ENCODE results near the gene CRB1.

CRB1 gene

DNA sequence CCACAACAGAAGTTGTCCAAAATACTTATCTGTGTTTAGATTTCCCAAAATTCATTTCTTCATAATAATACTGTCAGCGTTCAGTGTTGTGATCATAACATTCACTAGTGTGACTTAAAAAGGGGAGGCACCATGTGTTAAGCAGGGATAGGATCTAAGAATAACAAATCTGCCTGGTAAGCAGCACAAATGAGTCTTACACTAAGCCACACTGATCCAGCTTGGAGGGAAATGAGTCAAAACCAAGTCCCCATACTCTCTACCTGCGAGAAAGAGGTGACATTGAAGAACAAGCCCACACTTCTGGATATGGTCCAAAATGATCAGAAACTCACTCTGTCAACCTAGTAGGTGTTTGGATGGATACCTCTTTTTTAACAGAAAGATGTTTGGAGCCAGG is 145.5 kb downstream of the CRB1 start:
- H3K9me3 ChIP-seq (ENCODE audit: control insufficient read depth in 2 of 2, low read length in 2 of 2), result no peaks in the 10 kb centered on the region
- no peaks in the 10 kb centered on the region for H3K27me3 ChIP-seq (ENCODE audit: control insufficient read depth in 2 of 2, insufficient read depth in 2 of 2, low read length in 2 of 2)
- H3K9ac ChIP-seq (ENCODE audit: low read depth in 1 of 2, low read length in 2 of 2), result no peak overlapping the region
- H3K36me3 ChIP-seq (ENCODE audit: control insufficient read depth in 2 of 2, insufficient read depth in 2 of 2, low read length in 2 of 2), result no peaks in the 10 kb centered on the region
- no peaks in the 10 kb centered on the region for H3K4me1 ChIP-seq (ENCODE audit: control insufficient read depth in 2 of 2, insufficient read depth in 2 of 2, low read length in 2 of 2)
- H3K4me3 ChIP-seq (ENCODE audit: low read length in 2 of 2), result no peak overlapping the region
- H3K27ac ChIP-seq (ENCODE audit: low read depth in 2 of 2, low read length in 2 of 2), result no peak overlapping the region

DNA sequence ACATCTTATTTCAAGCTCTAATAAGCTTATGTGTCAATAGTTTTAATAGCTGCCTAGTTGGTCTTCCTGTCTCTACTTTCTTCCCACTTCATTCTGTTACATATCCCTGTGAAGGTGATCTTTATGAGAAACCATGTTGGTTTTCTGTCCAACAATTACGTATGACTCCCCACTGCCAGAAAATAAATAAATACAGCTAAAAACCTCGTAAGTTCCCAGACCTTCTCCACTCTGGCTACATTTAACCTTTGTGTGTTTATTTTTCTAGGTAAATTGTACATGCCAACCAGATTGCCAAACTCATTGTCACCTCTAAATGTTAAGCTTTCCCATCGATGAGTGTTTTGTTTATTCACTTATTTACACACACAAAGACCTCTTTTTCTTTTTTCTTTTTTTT is 147.2 kb downstream of the CRB1 start:
- Histone ChIP-seq H3K27ac (ENCODE audit: low read depth in 2 of 2, low read length in 2 of 2) (no peak overlapping the region), H3K36me3 (ENCODE audit: control insufficient read depth in 2 of 2, insufficient read depth in 2 of 2, low read length in 2 of 2) (no peaks in the 10 kb centered on the region), H3K4me1 (ENCODE audit: control insufficient read depth in 2 of 2, insufficient read depth in 2 of 2, low read length in 2 of 2) (no peaks in the 10 kb centered on the region), H3K9ac (ENCODE audit: low read depth in 1 of 2, low read length in 2 of 2) (no peak overlapping the region), H3K9me3 (ENCODE audit: control insufficient read depth in 2 of 2, low read length in 2 of 2) (no peaks in the 10 kb centered on the region), H3K27me3 (ENCODE audit: control insufficient read depth in 2 of 2, insufficient read depth in 2 of 2, low read length in 2 of 2) (no peaks in the 10 kb centered on the region), H3K4me3 (ENCODE audit: low read length in 2 of 2) (no peak overlapping the region)

DNA sequence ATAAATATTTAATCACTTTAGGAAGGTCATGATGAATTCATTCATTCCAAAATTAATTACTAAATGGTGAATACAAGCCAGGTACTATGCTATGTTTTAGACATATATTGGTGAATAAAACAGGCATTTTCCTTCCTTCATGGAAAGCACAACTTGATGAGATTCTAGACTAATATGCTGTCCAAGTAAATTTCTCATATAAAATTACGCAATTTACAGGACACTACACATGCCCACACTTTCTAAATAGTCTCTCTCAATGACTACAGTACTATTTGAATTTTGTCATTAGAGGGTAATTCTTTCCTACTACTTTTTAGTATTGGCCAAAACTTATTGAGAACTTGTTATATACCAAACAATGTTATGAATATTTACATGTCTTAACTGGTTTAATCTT is 150.6 kb downstream of the CRB1 start:
- Histone ChIP-seq H3K27ac (ENCODE audit: low read depth in 2 of 2, low read length in 2 of 2) (no peak overlapping the region), H3K9me3 (ENCODE audit: control insufficient read depth in 2 of 2, low read length in 2 of 2) (no peaks in the 10 kb centered on the region), H3K36me3 (ENCODE audit: control insufficient read depth in 2 of 2, insufficient read depth in 2 of 2, low read length in 2 of 2) (no peaks in the 10 kb centered on the region), H3K27me3 (ENCODE audit: control insufficient read depth in 2 of 2, insufficient read depth in 2 of 2, low read length in 2 of 2) (no peaks in the 10 kb centered on the region), H3K4me3 (ENCODE audit: low read length in 2 of 2) (no peak overlapping the region), H3K9ac (ENCODE audit: low read depth in 1 of 2, low read length in 2 of 2) (no peak overlapping the region), H3K4me1 (ENCODE audit: control insufficient read depth in 2 of 2, insufficient read depth in 2 of 2, low read length in 2 of 2) (no peaks in the 10 kb centered on the region)

DNA sequence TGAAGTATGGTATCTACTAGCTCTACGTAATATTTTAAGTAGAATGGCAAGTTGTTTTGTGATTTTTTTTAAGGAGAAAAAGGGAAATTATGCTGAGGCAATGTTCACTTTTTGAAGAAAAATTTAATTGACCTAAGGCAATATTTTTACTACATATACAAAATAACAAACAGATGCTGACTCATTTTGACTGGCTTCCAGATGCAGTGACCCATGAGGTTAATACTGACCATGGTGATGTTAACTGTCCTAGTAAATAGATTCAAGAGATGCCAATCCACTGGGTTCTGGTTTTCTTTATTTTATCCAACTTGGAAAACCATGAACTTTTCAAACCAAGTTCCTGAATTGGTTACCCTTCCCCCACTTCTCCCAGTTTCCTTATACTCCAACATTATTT is 154.9 kb downstream of the CRB1 start:
- no peak overlapping the region for H3K4me3 ChIP-seq (ENCODE audit: low read length in 2 of 2)
- H3K4me1 ChIP-seq (ENCODE audit: control insufficient read depth in 2 of 2, insufficient read depth in 2 of 2, low read length in 2 of 2), result no peaks in the 10 kb centered on the region
- no peaks in the 10 kb centered on the region for H3K36me3 ChIP-seq (ENCODE audit: control insufficient read depth in 2 of 2, insufficient read depth in 2 of 2, low read length in 2 of 2)
- no peaks in the 10 kb centered on the region for H3K27me3 ChIP-seq (ENCODE audit: control insufficient read depth in 2 of 2, insufficient read depth in 2 of 2, low read length in 2 of 2)
- H3K27ac ChIP-seq (ENCODE audit: low read depth in 2 of 2, low read length in 2 of 2), result no peak overlapping the region
- H3K9ac ChIP-seq (ENCODE audit: low read depth in 1 of 2, low read length in 2 of 2), result no peak overlapping the region
- H3K9me3 ChIP-seq (ENCODE audit: control insufficient read depth in 2 of 2, low read length in 2 of 2), result no peaks in the 10 kb centered on the region

DNA sequence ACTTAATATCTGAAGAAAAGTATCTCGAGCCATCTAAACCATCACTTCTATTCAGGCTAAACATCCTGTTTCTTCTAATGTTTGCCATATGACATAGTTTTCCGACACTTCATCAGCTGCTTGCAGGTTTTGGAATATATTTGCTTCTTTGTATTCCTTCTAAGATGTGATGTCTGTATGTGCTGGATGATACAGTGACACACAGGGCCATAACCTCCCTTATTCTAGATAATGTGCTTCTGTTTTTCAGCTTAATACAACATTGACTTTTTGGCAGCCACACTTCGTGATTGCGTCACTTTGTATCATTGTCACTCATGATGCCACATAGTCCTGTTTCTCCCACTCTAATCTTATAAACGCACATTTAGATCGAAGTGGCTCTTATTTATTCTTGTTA is 156.3 kb downstream of the CRB1 start:
- no peaks in the 10 kb centered on the region for H3K9me3 ChIP-seq (ENCODE audit: control insufficient read depth in 2 of 2, low read length in 2 of 2)
- H3K9ac ChIP-seq (ENCODE audit: low read depth in 1 of 2, low read length in 2 of 2), result no peak overlapping the region
- H3K36me3 ChIP-seq (ENCODE audit: control insufficient read depth in 2 of 2, insufficient read depth in 2 of 2, low read length in 2 of 2), result no peaks in the 10 kb centered on the region
- H3K27me3 ChIP-seq (ENCODE audit: control insufficient read depth in 2 of 2, insufficient read depth in 2 of 2, low read length in 2 of 2), result no peaks in the 10 kb centered on the region
- no peak overlapping the region for H3K27ac ChIP-seq (ENCODE audit: low read depth in 2 of 2, low read length in 2 of 2)
- no peaks in the 10 kb centered on the region for H3K4me1 ChIP-seq (ENCODE audit: control insufficient read depth in 2 of 2, insufficient read depth in 2 of 2, low read length in 2 of 2)
- no peak overlapping the region for H3K4me3 ChIP-seq (ENCODE audit: low read length in 2 of 2)

DNA sequence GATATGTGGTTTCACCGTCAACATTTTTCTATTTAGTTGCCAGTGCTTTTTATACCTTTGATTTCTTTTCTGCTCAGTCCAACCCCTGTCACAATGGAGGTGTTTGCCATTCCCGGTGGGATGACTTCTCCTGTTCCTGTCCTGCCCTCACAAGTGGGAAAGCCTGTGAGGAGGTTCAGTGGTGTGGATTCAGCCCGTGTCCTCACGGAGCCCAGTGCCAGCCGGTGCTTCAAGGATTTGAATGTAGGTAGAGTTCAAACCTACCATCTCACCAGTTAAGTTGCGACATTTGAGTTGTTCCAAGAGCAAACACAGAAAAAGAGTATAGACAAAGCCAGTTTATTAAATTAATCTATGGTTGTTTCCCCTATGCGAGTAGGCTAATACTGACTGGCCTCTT is 161.3 kb downstream of the CRB1 start:
- Histone ChIP-seq H3K4me1 (ENCODE audit: control insufficient read depth in 2 of 2, insufficient read depth in 2 of 2, low read length in 2 of 2) (no peaks in the 10 kb centered on the region), H3K4me3 (ENCODE audit: low read length in 2 of 2) (no peak overlapping the region), H3K27ac (ENCODE audit: low read depth in 2 of 2, low read length in 2 of 2) (no peak overlapping the region), H3K36me3 (ENCODE audit: control insufficient read depth in 2 of 2, insufficient read depth in 2 of 2, low read length in 2 of 2) (no peaks in the 10 kb centered on the region), H3K9me3 (ENCODE audit: control insufficient read depth in 2 of 2, low read length in 2 of 2) (no peaks in the 10 kb centered on the region), H3K9ac (ENCODE audit: low read depth in 1 of 2, low read length in 2 of 2) (no peak overlapping the region), H3K27me3 (ENCODE audit: control insufficient read depth in 2 of 2, insufficient read depth in 2 of 2, low read length in 2 of 2) (no peaks in the 10 kb centered on the region)

DNA sequence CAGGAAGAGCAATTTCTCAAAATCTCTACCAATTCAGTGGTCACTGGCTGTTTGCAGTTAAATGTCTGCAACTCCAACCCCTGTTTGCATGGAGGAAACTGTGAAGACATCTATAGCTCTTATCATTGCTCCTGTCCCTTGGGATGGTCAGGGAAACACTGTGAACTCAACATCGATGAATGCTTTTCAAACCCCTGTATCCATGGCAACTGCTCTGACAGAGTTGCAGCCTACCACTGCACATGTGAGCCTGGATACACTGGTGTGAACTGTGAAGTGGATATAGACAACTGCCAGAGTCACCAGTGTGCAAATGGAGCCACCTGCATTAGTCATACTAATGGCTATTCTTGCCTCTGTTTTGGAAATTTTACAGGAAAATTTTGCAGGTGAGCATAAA is 167.2 kb downstream of the CRB1 start:
- Histone ChIP-seq H3K4me3 (ENCODE audit: low read length in 2 of 2) (no peak overlapping the region), H3K27me3 (ENCODE audit: control insufficient read depth in 2 of 2, insufficient read depth in 2 of 2, low read length in 2 of 2) (no peaks in the 10 kb centered on the region), H3K27ac (ENCODE audit: low read depth in 2 of 2, low read length in 2 of 2) (no peak overlapping the region), H3K4me1 (ENCODE audit: control insufficient read depth in 2 of 2, insufficient read depth in 2 of 2, low read length in 2 of 2) (no peaks in the 10 kb centered on the region), H3K9me3 (ENCODE audit: control insufficient read depth in 2 of 2, low read length in 2 of 2) (no peaks in the 10 kb centered on the region), H3K9ac (ENCODE audit: low read depth in 1 of 2, low read length in 2 of 2) (no peak overlapping the region), H3K36me3 (ENCODE audit: control insufficient read depth in 2 of 2, insufficient read depth in 2 of 2, low read length in 2 of 2) (no peaks in the 10 kb centered on the region)

DNA sequence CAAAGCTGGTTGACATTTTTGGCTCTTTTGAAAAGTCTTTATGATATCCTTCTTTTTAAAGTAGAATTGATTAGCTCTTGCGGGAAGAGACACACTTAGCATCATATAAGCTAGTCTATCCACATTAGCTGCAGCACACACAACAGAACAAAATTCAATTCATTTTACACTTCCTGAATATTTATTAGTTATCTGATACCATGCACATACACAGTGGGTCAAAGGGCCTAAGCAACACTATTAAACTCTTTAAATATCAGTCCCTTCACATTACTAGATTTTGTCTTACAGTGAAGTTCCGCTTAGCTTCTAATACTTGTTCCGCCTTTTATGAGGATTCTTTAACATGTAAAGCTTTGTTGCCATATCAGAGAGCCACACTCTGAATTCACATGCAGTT is 169.5 kb downstream of the CRB1 start:
- H3K4me1 ChIP-seq (ENCODE audit: control insufficient read depth in 2 of 2, insufficient read depth in 2 of 2, low read length in 2 of 2), result no peaks in the 10 kb centered on the region
- no peaks in the 10 kb centered on the region for H3K9me3 ChIP-seq (ENCODE audit: control insufficient read depth in 2 of 2, low read length in 2 of 2)
- H3K4me3 ChIP-seq (ENCODE audit: low read length in 2 of 2), result no peak overlapping the region
- no peaks in the 10 kb centered on the region for H3K36me3 ChIP-seq (ENCODE audit: control insufficient read depth in 2 of 2, insufficient read depth in 2 of 2, low read length in 2 of 2)
- no peak overlapping the region for H3K27ac ChIP-seq (ENCODE audit: low read depth in 2 of 2, low read length in 2 of 2)
- H3K9ac ChIP-seq (ENCODE audit: low read depth in 1 of 2, low read length in 2 of 2), result no peak overlapping the region
- H3K27me3 ChIP-seq (ENCODE audit: control insufficient read depth in 2 of 2, insufficient read depth in 2 of 2, low read length in 2 of 2), result no peaks in the 10 kb centered on the region

DNA sequence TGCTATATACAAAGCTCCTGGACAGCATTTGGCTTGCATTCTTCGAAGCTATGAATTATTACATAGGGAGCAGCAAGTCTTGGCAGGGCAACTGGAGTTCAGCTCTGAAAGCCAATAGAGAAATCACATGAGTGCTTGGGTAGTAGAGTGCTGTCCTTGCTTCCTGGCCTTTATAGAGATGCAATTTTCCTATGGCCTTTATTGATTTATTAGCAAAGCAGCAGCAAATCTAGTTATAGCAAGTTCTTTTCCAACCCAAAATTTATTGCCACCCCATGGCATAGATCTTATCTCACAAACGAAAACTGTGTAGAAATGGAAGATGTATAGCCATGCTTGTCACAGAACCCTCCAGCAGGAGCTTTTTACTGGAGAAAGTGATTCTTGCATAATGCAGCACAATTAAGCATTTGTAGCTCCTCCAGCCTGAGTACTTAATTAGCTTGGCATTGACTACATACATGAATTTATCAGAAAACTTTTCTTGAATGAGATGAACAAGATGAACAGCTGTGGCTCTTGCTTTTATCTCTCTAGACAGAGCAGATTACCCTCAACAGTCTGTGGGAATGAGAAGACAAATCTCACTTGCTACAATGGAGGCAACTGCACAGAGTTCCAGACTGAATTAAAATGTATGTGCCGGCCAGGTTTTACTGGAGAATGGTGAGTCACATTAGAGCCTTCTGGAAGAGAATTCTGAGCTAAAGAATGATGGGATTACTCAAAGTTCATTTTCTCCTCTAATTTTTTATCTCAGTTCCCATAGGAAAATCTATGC is 170.1 kb downstream of the CRB1 start:
- Histone ChIP-seq H3K4me3 (ENCODE audit: low read length in 2 of 2) (no peak overlapping the region), H3K4me1 (ENCODE audit: control insufficient read depth in 2 of 2, insufficient read depth in 2 of 2, low read length in 2 of 2) (no peaks in the 10 kb centered on the region), H3K36me3 (ENCODE audit: control insufficient read depth in 2 of 2, insufficient read depth in 2 of 2, low read length in 2 of 2) (no peaks in the 10 kb centered on the region), H3K9me3 (ENCODE audit: control insufficient read depth in 2 of 2, low read length in 2 of 2) (no peaks in the 10 kb centered on the region), H3K27me3 (ENCODE audit: control insufficient read depth in 2 of 2, insufficient read depth in 2 of 2, low read length in 2 of 2) (no peaks in the 10 kb centered on the region), H3K27ac (ENCODE audit: low read depth in 2 of 2, low read length in 2 of 2) (no peak overlapping the region), H3K9ac (ENCODE audit: low read depth in 1 of 2, low read length in 2 of 2) (no peak overlapping the region)

DNA sequence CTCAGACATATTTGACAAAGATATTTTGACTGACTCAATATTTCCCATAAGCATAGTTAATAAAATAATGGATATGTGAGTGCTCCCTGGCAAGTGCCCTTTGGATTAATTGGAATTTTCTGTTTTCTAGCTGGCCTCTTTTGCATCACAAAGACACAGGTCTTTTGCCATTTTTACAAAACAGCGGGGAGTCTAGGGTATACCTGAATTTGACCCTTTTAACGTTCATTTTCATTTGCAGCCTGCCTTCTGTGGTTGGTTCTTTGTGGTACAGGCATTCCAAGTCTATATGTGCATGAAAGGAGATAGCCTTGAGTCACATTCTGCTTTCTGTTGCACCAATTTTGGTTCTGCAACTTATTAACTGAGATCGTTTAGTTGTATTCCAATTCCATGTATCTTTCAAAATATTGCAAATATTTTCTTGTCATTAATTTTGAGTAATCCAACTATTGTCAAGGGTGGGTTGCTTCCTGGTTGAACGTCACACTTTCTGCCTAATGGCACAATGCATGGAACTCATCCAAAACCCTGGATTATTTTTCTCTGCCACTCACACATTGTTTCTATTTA is 171.7 kb downstream of the CRB1 start:
- Histone ChIP-seq H3K4me3 (ENCODE audit: low read length in 2 of 2) (no peak overlapping the region), H3K27ac (ENCODE audit: low read depth in 2 of 2, low read length in 2 of 2) (no peak overlapping the region), H3K36me3 (ENCODE audit: control insufficient read depth in 2 of 2, insufficient read depth in 2 of 2, low read length in 2 of 2) (no peaks in the 10 kb centered on the region), H3K9me3 (ENCODE audit: control insufficient read depth in 2 of 2, low read length in 2 of 2) (no peaks in the 10 kb centered on the region), H3K4me1 (ENCODE audit: control insufficient read depth in 2 of 2, insufficient read depth in 2 of 2, low read length in 2 of 2) (no peaks in the 10 kb centered on the region), H3K27me3 (ENCODE audit: control insufficient read depth in 2 of 2, insufficient read depth in 2 of 2, low read length in 2 of 2) (no peaks in the 10 kb centered on the region), H3K9ac (ENCODE audit: low read depth in 1 of 2, low read length in 2 of 2) (no peak overlapping the region)
